ENCODE results near the gene SYP.

GRCh38 chrX:49186125-49187027 lies 13.6 kb downstream of the SYP start, which contains the start of gene PRICKLE3:
- peak; percentile 68 for TF ChIP-seq CTCF (IDR thresholded peaks at IDR 0.05; ENCODE audit: borderline replicate concordance, extremely low read depth, low read length, poor library complexity, severe bottlenecking)
- TF ChIP-seq EZH2 (IDR thresholded peaks at IDR 0.05; ENCODE audit: borderline replicate concordance, low read depth, low read length, severe bottlenecking), result no peak
